GM06990 (cell line): ENCODE data around the gene RSRP1.

Source experiments
- DNase-seq: peaks from one replicate; pipeline ENCODE4 v3.0.0-alpha.2; 2011; ENCODE audit not compliant: insufficient read length; ENCODE audit errors: extremely low read depth
- H3K27me3 ChIP-seq: replicated peaks from 2 replicates; pipeline ENCODE4 v1.6.0; 2011; ENCODE audit warnings: low read length; ENCODE audit not compliant: control insufficient read depth, insufficient read depth
- H3K36me3 ChIP-seq: 2 replicates; pipeline ENCODE4 v1.5.1; 2011; ENCODE audit warnings: low read length; ENCODE audit not compliant: control insufficient read depth, insufficient read depth
- H3K4me3 ChIP-seq: replicated peaks from 2 replicates; pipeline ENCODE4 v1.5.1; 2011; ENCODE audit warnings: low read depth, mild to moderate bottlenecking, control low read depth, low read length
- CTCF ChIP-seq: IDR thresholded peaks from 2 replicates; pipeline ENCODE4 v1.5.1; 2011; ENCODE audit warnings: low read length, control low read depth, mild to moderate bottlenecking, inconsistent platforms; ENCODE audit not compliant: insufficient read depth, poor library complexity, severe bottlenecking

The RSRP1 gene

DNA sequence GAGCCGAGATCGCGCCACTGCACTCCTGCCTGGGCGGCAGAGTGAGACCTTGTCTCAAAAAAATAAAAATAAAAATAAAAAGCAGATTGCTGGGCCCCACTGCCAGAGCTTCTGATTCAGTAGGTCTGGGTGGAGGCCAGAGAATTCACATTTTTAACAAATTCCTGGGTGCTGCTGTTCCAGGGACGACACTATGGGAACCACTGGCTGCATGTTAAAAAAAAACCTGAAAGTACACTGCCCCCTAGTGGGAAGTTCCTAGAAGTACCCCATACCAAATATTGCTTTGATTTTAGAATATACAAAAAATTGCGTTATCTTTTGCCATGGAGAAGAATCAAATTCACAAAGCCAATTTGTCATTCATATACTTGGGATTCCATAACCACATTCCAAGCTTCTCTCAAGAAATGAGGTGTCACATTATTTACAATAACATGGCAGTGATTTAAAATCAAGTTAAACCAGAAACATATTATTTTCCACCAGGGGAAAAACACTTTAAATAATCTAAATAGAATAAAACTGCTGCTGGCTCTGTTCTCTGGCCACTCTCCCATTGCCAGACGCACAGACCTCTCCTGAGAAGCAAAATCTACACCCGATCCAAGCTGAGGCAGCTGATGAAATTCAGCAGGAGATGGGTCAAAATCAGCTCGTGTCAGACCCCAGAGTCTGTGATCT is 42.3 kb downstream of the RSRP1 start:
- TF ChIP-seq CTCF, result peak; percentile 66
- Histone ChIP-seq H3K27me3 (no peaks in the 10 kb centered on the region), H3K36me3 (no peaks in the 10 kb centered on the region), H3K4me3 (no peak overlapping the region)
- no peak for DNase-seq

- no peak for DNase-seq
- Histone ChIP-seq H3K27me3 (no peaks in the 10 kb centered on the region), H3K4me3 (no peak overlapping the region), H3K36me3 (no peaks in the 10 kb centered on the region)
- TF ChIP-seq CTCF, result no peak
Observed at GRCh38 chr1:25201006-25201405, 46.2 kb downstream of the RSRP1 start.

GRCh38 chr1:25199819-25200620 is 47.2 kb downstream of the RSRP1 start:
- H3K4me3 ChIP-seq, result no peak overlapping the region
- no peak for TF ChIP-seq CTCF
- no peaks in the 10 kb centered on the region for H3K27me3 ChIP-seq
- DNase-seq, result no peak
- H3K36me3 ChIP-seq, result no peaks in the 10 kb centered on the region

DNA sequence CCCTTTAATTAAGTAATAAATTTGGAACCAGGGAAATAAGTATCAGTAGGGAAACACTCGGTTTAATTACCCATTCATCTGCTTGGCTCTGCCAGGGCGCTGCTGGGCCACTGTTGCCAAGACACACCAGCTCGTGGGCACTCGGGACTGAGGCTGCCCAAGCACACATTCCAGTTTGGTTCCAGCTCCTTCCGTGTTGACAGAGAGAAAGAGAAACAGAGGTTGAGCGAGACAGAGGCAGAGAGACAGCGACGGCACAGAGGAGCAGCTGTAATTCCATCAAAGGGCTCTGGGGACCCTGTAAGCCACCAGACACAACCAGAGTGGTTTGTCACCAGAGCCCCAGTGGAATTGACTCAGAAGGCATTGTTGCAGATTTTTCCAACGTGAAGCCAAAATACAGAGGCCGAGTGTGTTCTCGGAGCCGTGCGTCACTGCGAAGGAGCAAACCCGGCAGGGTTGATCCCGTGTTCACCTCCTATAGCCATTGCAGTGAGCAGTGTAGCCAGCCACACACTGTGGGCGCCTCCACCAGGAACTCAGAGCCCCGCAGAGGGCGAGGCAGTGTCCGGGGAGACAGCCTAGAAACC is 48.5 kb downstream of the RSRP1 start:
- no peak for DNase-seq
- TF ChIP-seq CTCF, result peak; percentile 26
- Histone ChIP-seq H3K36me3 (no peaks in the 10 kb centered on the region), H3K27me3 (no peaks in the 10 kb centered on the region; the same call in 1 of the 2 replicates), H3K4me3 (0 out of 2 replicates have a peak overlapping the region, but pooled peaks have one; percentile 11)

- no peak overlapping the region for H3K4me3 ChIP-seq
- no peak for TF ChIP-seq CTCF
- DNase-seq, result no peak
- no peaks in the 10 kb centered on the region for H3K36me3 ChIP-seq
- no peaks in the 10 kb centered on the region; the same call in 1 of the 2 replicates for H3K27me3 ChIP-seq
Observed at GRCh38 chr1:25197982-25198662, 49.1 kb downstream of the RSRP1 start.
